Measurements from ENCODE around the gene EDEM1. TPM values are rescaled to one million over a fixed set of nuclear protein-coding genes. Genes with fewer than 3 reads are reported as not detected.

Gene EDEM1
- total RNA-seq, 1 donor from 2014 or later, result 49.1 TPM

DNA sequence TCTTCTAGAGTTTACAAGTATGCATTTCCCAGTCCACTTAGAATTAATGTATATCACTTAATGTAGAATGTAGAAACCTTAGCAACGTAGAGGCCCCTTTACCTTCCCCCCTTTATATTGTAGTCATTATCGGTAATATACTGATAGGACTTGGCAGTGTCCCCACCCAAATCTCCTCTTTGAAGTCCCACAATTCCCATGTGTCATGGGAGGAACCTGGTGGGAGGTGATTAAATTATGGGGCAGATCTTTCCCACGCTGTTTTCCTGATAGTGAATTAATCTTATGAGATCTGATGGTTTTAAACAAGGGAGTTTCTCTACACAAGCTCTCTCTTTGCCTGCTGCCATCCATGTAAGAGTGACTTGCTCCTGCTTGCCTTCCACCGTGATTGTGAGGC lies 34.4 kb upstream of the EDEM1 start:
- H3K27me3 Mint-ChIP-seq (ENCODE audit: low read depth), result no peaks in the 10 kb centered on the region
- TF ChIP-seq, protein P1, sequence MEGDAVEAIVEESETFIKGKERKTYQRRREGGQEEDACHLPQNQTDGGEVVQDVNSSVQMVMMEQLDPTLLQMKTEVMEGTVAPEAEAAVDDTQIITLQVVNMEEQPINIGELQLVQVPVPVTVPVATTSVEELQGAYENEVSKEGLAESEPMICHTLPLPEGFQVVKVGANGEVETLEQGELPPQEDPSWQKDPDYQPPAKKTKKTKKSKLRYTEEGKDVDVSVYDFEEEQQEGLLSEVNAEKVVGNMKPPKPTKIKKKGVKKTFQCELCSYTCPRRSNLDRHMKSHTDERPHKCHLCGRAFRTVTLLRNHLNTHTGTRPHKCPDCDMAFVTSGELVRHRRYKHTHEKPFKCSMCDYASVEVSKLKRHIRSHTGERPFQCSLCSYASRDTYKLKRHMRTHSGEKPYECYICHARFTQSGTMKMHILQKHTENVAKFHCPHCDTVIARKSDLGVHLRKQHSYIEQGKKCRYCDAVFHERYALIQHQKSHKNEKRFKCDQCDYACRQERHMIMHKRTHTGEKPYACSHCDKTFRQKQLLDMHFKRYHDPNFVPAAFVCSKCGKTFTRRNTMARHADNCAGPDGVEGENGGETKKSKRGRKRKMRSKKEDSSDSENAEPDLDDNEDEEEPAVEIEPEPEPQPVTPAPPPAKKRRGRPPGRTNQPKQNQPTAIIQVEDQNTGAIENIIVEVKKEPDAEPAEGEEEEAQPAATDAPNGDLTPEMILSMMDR (IDR thresholded peaks at IDR 0.05), result no peak
- H3K9me3 Mint-ChIP-seq (ENCODE audit: low read depth), result no peaks in the 10 kb centered on the region
- no peak for DNase-seq (ENCODE audit: low spot score)
- H3K36me3 Mint-ChIP-seq (ENCODE audit: low read depth), result no peaks in the 10 kb centered on the region
- H3K27ac Mint-ChIP-seq (ENCODE audit: unreplicated experiment), result no peak overlapping the region
- no peak overlapping the region for H3K4me3 Mint-ChIP-seq (ENCODE audit: unreplicated experiment)
- H3K4me1 Mint-ChIP-seq (ENCODE audit: low read depth), result peaks cover 24% of the 10 kb centered on the region

GRCh38 chr3:5155241-5155640 lies 32.3 kb upstream of the EDEM1 start:
- no peaks in the 10 kb centered on the region for H3K9me3 Mint-ChIP-seq (ENCODE audit: low read depth)
- H3K27ac Mint-ChIP-seq (ENCODE audit: unreplicated experiment), result no peak overlapping the region
- H3K4me3 Mint-ChIP-seq (ENCODE audit: unreplicated experiment), result no peak overlapping the region
- H3K27me3 Mint-ChIP-seq (ENCODE audit: low read depth), result no peaks in the 10 kb centered on the region
- DNase-seq (ENCODE audit: low spot score), result no peak
- TF ChIP-seq, protein P1 (IDR thresholded peaks at IDR 0.05), result no peak
- H3K36me3 Mint-ChIP-seq (ENCODE audit: low read depth), result no peaks in the 10 kb centered on the region
- peaks cover 23% of the 10 kb centered on the region for H3K4me1 Mint-ChIP-seq (ENCODE audit: low read depth)

DNA sequence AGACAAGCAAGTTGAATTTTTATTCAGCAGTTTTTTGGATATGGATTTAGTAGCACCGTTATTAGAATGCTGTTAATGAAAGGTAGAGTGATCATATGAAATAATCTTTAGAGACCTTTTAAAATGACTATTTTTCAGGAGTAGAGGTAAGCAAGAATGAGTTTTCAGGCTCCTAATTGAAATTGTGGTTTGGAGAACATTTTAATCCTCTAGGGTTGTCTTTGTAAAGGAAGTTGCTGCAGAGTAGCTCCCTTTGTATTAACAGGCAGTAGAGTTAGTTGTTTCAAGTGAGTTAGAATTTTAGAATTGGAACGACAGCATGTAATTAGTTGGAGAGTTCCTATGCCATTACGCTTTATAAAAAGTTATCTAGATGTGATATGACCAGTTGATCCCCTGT lies 27.2 kb upstream of the EDEM1 start:
- Mint-ChIP-seq H3K9me3 (ENCODE audit: low read depth) (no peaks in the 10 kb centered on the region), H3K27ac (ENCODE audit: unreplicated experiment) (no peak overlapping the region), H3K4me1 (ENCODE audit: low read depth) (peaks cover 43% of the 10 kb centered on the region), H3K4me3 (ENCODE audit: unreplicated experiment) (no peak overlapping the region), H3K36me3 (ENCODE audit: low read depth) (no peaks in the 10 kb centered on the region), H3K27me3 (ENCODE audit: low read depth) (no peaks in the 10 kb centered on the region)
- DNase-seq (ENCODE audit: low spot score), result no peak
- TF ChIP-seq, protein P1 (IDR thresholded peaks at IDR 0.05), result no peak

- Mint-ChIP-seq H3K9me3 (ENCODE audit: low read depth) (no peaks in the 10 kb centered on the region), H3K27ac (ENCODE audit: unreplicated experiment) (peak overlapping the region; percentile 41), H3K27me3 (ENCODE audit: low read depth) (no peaks in the 10 kb centered on the region), H3K4me1 (ENCODE audit: low read depth) (peaks cover 35% of the 10 kb centered on the region), H3K36me3 (ENCODE audit: low read depth) (no peaks in the 10 kb centered on the region), H3K4me3 (ENCODE audit: unreplicated experiment) (no peak overlapping the region)
- TF ChIP-seq, protein P1 (IDR thresholded peaks at IDR 0.05), result no peak
- DNase-seq (ENCODE audit: low spot score), result no peak
These were observed 26.3 kb upstream of the EDEM1 start for GRCh38 chr3:5160940-5161858.

GRCh38 chr3:5162102-5162501 lies 25.4 kb upstream of the EDEM1 start:
- Mint-ChIP-seq H3K4me3 (ENCODE audit: unreplicated experiment) (no peak overlapping the region), H3K9me3 (ENCODE audit: low read depth) (no peaks in the 10 kb centered on the region), H3K36me3 (ENCODE audit: low read depth) (no peaks in the 10 kb centered on the region), H3K27me3 (ENCODE audit: low read depth) (no peaks in the 10 kb centered on the region), H3K27ac (ENCODE audit: unreplicated experiment) (peak overlapping the region; percentile 41), H3K4me1 (ENCODE audit: low read depth) (peaks cover 30% of the 10 kb centered on the region)
- TF ChIP-seq, protein P1 (IDR thresholded peaks at IDR 0.05), result no peak
- no peak for DNase-seq (ENCODE audit: low spot score)
